GM18526 (cell line): Measurements from ENCODE around the gene SCAMP2.

ENCODE experiments used
- POLR2A ChIP-seq: IDR thresholded peaks from 3 replicates; pipeline ENCODE4 v1.6.1; 2011; ENCODE audit not compliant: insufficient read length; ENCODE audit errors: extremely low read depth

SCAMP2 gene

GRCh38 chr15:74822233-74822632 lies 50.9 kb downstream of the SCAMP2 start:
- no peak for TF ChIP-seq POLR2A

- no peak for TF ChIP-seq POLR2A
These were observed 51.4 kb downstream of the SCAMP2 start for GRCh38 chr15:74821790-74822158.

- peak; percentile 25 for TF ChIP-seq POLR2A
These were observed 51.9 kb downstream of the SCAMP2 start for GRCh38 chr15:74821091-74821789.

GRCh38 chr15:74820056-74820455 lies 53.1 kb downstream of the SCAMP2 start:
- TF ChIP-seq POLR2A = no peak

GRCh38 chr15:74817370-74817737 lies 55.8 kb downstream of the SCAMP2 start:
- TF ChIP-seq POLR2A = no peak

GRCh38 chr15:74816624-74817369 lies 56.4 kb downstream of the SCAMP2 start:
- no peak for TF ChIP-seq POLR2A

GRCh38 chr15:74815961-74816360 lies 57.2 kb downstream of the SCAMP2 start:
- no peak for TF ChIP-seq POLR2A

GRCh38 chr15:74815121-74815934 lies 57.8 kb downstream of the SCAMP2 start:
- no peak for TF ChIP-seq POLR2A

GRCh38 chr15:74812533-74812932 lies 60.6 kb downstream of the SCAMP2 start, which contains the start of gene LMAN1L:
Gene LMAN1L, plus strand, starts transcription at chr15:74812835. Its CDS starts 20 bp downstream, at chr15:74812855.
- no peak for TF ChIP-seq POLR2A

GRCh38 chr15:74809956-74810355 lies 63.2 kb downstream of the SCAMP2 start:
- TF ChIP-seq POLR2A = no peak

- TF ChIP-seq POLR2A = no peak
These were observed 63.9 kb downstream of the SCAMP2 start for GRCh38 chr15:74809242-74809641.

GRCh38 chr15:74808840-74809229 lies 64.3 kb downstream of the SCAMP2 start:
- no peak for TF ChIP-seq POLR2A

- no peak for TF ChIP-seq POLR2A
These were observed 64.9 kb downstream of the SCAMP2 start for GRCh38 chr15:74808078-74808839.

- peak; percentile 31 for TF ChIP-seq POLR2A
These were observed 65.9 kb downstream of the SCAMP2 start for GRCh38 chr15:74807282-74807681.

GRCh38 chr15:74804935-74805334 lies 68.2 kb downstream of the SCAMP2 start:
- no peak for TF ChIP-seq POLR2A
